GM21723 (cell line): ENCODE results near the gene NPFFR1.

ENCODE experiments used
- ATAC-seq: cut with Tn5 transposase; IDR thresholded peaks from one replicate; pipeline ENCODE4 v1.9.1; 2021; ENCODE audit warnings: mild to moderate bottlenecking, moderate library complexity; ENCODE audit not compliant: unreplicated experiment

NPFFR1 gene

DNA sequence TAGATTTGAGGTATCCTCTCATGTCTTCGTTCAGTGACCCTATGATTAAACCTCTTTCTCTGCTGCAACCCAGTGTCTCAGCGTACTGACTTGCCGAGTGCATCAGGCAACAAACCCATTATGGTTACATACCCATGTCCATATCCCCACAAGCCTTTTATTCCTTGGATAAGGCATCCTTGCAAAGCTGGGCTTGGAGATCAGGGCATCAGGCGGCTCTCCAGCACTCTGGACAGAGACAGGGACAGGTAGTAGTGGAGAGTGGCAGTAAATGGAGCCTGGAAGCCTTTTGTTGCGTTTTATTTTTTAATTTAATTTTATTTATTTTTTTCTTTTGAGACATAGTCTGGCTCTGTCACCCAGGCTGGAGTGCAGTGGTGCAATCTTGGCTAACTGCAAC is 32.0 kb upstream of the NPFFR1 start:
- no peak for ATAC-seq

DNA sequence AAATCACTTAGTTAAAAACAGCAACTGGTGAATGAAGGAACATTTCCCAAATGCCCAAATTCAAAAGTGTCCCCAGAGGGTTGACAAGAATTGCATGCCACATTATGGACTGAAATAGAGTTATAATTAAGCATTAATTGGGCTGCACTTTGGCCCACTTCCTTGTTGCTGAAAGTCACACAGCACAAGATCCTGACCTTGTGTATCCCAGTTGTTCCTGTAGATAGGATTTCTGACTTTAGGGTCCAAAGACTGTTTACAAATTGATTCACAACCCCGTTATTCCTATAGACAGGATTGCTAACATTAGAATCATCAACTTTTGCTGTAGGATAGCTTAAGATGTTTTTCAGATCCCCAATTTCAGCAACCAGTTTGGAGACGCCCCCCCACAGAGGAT is 31.5 kb upstream of the NPFFR1 start:
- no peak for ATAC-seq

- ATAC-seq = no peak
Measured at GRCh38 chr10:70312972-70313371, 29.2 kb upstream of the NPFFR1 start.

DNA sequence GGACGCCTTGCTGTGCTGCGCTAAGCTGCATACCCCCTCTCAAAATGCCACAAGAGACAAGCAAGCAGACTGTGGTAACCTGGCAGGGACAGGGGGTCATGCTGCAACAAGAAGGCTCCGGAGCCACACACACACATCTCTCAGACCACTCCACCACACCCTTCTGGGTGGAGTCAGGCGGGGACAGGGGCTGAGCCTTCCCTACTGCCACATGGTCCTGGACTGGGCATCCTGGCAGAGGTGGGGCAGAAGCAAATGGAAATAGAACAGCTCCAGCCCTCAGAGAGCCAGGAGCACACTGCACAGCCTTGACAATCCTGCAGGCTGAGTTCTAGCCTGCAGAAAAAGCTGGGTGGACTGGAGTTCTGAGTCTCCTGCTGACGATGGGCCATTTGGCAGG is 28.4 kb upstream of the NPFFR1 start:
- ATAC-seq = no peak

GRCh38 chr10:70311698-70312097 is 27.9 kb upstream of the NPFFR1 start:
- ATAC-seq = no peak

DNA sequence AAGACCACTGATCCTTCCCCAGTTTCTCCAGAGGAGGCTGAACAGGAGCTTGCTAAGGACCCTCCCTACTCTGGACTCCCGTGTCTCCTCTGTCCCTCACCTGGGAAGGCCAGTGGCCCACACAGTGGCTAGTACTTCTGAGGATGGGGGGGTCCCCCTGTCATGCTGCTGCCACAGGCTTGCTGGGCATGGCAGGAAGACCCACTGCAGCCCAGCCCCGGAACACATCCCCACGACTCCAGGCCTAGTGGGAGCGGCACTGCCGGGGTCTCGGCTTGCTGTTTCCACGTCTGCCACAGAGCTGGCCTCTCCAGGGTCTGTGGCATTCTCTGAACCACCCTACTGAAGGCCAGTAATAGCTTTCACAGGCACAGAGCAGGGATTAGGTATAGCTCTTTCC is 25.9 kb upstream of the NPFFR1 start:
- no peak for ATAC-seq

GRCh38 chr10:70308121-70309060 is 24.6 kb upstream of the NPFFR1 start:
- ATAC-seq = no peak

DNA sequence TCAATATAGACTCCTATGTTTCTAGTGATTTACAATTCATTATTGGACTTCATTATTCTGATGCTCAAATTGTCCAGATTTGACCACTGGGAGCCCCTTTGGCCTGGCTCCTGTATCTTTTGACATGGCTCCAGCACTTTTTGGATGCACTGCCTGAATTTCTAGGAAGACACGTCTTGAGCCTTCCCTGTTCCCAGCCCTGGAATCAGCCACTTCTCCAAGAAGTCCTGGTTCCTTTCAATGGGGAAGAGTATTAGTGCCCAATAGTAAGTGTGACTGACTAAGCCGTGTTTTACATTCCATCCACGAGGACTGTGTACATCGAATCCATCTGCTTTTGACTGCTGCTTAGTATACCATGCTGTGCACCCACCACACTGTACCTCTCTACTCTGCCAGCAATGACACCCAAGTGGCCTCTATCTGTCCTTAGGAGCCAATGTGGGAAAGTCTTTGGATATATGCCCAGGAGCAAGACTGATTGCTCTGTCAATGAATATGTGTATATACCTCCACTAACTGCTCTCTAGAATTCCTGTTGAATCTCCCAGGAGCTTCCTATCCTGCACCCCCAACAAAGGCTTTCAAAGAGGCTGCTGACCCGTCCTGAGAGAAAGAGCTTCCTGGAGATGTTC is 23.2 kb upstream of the NPFFR1 start:
- ATAC-seq = no peak

DNA sequence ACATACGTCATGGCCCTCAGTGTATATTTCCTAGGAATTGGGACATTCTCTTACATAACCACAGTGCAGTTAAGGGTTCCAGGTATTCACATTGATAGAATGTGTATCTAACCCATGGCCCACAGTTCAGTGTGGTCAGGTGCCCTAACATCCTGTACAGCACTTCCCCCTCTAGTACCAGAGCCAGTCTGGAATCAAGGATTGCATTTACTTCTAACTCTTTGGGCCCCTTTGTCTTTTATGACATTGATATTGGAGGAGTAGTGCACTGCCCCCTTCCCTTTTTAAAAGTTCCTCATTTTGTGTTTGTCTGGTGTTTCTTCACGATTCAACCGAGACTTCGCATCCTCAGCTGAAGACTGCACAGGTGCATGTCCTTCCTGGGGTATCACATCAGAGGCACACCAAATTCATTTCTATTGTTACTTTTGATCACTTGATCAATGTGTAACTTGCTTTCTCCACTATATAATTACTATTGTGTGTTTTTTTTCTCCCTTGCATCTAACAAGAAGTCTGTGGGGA is 22.4 kb upstream of the NPFFR1 start:
- ATAC-seq = no peak

- no peak for ATAC-seq
Measured at GRCh38 chr10:70303730-70304129, 19.9 kb upstream of the NPFFR1 start.

DNA sequence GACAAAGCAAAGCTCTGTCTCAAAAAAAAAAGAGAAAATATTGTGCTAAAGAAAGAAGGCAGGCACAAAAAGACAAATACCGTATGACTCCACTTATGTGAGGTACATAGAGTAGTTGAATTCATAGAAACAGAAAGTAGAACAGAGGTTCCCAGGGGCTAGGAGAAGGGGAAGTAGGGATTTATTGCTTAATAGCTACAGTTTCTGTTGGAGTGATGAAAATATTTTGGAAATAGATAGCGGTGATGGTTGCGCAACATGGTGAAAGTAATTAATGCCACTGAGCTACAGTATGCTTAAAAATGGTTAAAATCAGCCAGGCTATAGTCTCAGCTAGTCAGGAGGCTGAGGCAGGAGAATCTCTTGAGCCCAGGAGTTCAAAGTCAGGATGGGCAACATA is 18.5 kb upstream of the NPFFR1 start:
- ATAC-seq = no peak

DNA sequence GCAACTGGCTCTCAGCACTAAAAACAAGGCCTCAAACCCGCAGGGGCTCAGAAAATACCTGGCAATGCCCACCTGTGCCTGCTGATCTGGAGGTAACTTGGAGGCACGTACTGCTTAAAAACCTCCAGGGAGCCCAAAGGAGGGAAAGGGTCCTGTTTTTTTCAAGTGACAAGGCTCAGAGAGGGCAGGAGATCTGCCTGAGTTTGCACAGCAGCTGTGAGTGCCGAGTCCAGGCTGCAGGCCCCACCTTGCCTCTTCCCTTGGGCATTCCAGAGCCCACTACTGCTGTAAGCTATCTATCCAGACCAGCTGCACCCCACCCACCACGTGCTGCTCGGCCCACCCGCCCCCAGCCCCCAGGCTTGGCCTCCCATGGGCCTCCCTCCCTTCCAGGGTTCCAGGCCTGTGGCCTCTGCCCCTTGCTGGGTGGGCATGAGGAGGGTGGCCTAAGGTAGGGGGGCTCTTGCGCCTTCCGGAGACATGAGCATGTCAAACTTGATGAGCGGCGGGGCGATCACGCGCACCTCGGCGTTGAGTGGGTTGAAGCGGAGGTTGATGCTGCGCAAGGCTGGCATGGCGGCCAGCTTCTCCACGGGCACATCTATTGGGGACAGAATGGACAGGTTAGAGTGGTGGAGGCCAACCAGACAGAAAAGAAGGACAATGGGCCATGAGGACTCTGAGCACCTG is 17.2 kb upstream of the NPFFR1 start:
- ATAC-seq = no peak

DNA sequence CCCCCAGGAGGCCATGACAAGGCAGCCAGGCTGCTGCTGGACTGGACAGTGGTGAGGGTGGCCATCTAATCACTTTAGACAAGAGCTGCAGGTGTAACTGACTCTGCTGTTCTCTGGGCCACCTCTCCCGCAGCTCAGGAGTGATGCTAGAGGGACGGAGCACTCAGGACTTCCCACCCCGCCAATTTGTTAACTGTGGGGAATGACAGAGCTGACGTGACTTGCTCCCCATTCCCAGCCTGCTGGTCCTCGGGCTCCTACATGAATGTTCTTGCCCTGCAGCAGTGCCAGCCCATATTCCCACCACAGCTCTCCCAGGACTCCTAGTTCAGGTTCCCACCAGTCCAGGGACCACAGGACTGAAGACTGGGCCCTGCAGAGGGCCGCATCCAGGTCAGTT is 16.7 kb upstream of the NPFFR1 start:
- no peak for ATAC-seq

- no peak for ATAC-seq
Measured at GRCh38 chr10:70299876-70300275, 16.1 kb upstream of the NPFFR1 start.

GRCh38 chr10:70298393-70298792 is 14.6 kb upstream of the NPFFR1 start:
- no peak for ATAC-seq

DNA sequence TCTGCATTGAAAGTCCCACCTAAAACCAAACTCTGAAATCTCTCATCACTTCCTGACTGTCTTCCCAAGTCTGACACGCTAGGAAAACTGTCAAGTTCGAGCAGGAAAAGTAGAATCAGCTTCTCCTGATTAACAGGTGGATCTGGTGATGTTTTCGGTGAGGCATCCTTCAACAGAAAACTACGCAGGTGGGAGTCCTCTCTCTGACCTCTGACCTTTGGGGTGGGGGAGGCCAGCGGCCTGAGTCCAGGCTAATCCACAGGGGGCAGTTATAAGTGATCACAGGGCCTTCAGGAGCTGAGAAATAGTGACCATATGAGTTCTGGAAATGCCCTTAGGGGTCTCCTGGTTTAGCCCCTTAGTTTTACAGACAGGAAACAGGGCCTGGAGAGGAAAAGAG is 13.4 kb upstream of the NPFFR1 start:
- no peak for ATAC-seq

DNA sequence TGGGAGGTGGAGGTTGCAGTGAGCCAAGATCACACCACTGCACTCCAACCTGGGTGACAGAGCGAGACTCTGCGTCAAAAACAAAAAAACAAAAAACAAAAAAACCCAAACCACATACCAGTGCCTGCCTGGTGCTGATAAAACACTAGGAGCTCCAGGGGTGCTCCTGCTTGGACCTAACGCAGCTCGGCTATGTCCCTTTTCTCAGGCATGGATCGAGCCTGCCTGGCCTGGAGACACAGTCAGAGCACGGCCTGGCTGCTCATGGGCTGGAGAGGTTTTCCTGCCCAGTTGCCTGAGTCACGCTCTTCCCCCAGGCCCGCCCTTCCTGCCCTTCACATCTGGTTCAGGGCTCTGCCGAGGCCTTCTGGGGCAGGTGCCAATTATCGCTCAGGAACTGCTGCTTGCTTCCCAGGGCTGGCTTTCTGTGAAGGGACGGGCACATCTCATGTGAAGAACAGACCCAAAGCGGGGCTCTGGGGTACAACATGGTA is 12.6 kb upstream of the NPFFR1 start:
- no peak for ATAC-seq

DNA sequence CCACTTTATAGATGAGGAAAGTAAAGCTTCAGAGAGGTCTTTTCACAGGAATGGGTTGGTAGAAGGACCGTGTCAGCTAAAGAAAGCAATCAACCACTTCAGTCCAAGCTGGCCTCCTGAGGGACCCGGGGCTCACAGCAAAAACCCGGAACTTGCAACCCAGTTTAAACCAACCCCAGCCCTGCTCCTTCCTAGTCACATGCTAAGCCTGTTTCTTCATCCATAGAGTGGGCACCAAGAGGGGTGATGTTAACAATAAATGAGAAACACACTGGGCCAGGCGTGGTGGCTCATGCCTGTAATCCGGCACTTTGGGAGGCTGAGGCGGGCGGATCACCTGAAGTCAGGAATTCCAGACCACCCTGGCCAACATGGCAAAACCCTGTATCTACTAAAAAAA is 12.1 kb upstream of the NPFFR1 start:
- no peak for ATAC-seq

GRCh38 chr10:70295321-70295720 is 11.5 kb upstream of the NPFFR1 start:
- no peak for ATAC-seq

DNA sequence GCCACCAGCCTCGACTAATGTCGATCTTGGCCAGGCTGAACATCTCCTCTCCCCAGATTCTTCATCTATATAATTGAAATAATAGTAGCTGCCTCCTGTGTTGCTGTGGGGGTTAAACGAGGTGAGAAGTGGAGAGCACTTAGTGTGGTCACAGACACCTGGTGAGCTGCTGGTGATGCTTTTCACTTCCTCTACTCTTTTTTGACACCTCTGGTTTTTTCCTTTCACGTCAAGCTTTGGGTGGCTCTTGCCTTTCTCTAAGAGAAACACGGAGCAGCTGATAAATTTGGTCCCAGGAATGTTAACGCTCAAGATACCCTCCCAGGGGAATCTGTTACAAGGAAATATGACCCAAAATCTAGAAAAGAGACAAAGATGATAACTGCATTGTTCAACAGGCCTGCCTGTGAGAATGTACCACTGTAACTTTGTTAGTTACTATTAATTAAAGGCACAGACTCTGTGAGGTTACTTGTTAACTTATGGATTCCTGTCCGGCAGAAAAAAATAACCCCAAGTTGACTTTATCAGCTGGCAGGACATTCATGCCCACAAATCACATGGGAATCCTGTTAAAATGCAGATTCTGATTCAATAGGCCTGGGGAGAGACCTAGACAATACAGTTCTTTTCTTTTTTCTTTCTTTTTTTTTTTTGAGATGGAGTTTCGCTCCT is 9.5 kb upstream of the NPFFR1 start:
- peak; percentile 88 for ATAC-seq

DNA sequence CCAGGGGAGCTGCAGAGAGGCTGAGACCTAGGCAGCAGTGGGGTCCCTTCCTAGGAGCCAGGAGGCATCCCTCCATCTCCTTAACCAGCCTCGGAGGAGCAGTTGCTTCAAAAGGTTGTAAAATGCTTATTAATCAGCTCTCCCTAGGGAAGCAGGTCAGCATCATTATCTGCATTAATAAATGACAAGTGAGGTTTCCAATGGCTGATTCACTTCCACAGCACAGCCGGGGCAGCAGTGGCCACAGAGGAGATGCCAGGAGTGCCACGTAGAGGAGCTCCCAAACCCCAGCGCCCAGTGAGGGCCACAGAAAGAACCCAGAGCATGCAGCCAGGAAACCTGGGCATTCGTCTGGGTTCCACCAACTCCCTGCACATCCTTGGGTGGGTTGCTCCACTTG is 8.2 kb upstream of the NPFFR1 start:
- no peak for ATAC-seq
